Muscle of arm (tissue), 12 donors: ENCODE measurements around the gene OSBPL6. TPM values are rescaled to one million over a fixed set of nuclear protein-coding genes. Genes with fewer than 3 reads are reported as not detected.
"Not testable (repeated sequence)": the region's sequence is repeated elsewhere in the genome, so short reads cannot be mapped to it uniquely, and the experiment has no call there.

Experiments used
- DNase-seq: peaks from one replicate; pipeline ENCODE4 v3.0.0-alpha.2; 2013
- polyA plus RNA-seq, 12 donors: library from polyadenylated mRNA; unstranded; fragments of 120-200 nt; gene quantifications; one replicate each; pipeline ENCODE4 v1.2.1, GENCODE V29; 2013; ENCODE audit not compliant: insufficient read length in 12 of 12

The OSBPL6 gene
- polyA plus RNA-seq, 12 donors = 2.2 to 9.8 (median 7.6) TPM; not detected in 1

DNA sequence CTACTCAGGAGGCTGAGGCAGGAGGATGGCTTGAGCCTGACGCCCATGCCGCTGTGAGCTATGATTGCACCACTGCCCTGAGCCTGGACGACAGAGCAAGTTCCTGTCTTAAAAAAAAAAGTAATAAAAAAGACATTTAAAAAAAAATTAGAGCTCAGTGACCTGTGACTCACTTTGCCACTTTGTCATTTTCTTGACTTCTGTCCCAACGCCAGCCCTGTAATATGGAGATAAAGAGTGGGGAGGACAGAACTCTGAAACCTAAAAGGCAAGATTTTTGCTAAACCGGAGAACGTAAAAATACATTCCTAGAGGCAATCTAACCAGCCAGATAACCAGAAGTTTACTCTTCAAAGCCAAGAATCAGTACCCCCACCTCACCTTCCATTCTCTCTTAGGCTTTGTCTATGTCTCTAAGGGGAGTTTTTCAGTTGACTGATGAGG lies 207.7 kb downstream of the OSBPL6 start:
- no peak for DNase-seq

DNA sequence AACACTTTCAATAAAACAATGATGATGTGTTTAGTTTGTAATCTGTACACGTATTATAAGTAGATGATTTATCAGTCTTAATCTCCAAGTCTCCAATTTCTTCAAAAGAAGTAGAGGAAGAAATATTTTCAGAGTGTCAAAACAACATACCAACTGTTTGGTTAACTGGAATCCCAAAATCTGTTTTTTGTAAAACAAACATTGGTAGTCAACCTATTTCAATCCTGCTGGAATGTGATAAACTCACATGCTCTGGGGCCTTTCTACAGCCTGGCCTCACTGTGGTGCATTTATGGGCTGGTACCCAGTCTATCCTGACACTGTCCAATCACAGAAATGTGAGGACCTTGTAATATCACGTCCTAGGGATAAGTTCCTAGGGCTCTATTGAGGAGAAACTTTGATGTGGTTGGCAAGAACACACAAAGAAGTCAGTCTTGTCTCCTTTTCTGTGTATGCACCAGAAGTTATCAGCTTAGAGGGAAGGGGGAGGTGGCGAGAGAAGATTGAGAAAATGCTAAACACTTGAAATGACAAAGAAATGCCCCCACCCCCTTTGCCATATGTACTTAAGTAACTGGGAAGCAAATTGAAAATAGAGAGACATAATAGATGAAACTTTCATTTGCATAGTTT lies 209.5 kb downstream of the OSBPL6 start:
- no peak for DNase-seq

DNA sequence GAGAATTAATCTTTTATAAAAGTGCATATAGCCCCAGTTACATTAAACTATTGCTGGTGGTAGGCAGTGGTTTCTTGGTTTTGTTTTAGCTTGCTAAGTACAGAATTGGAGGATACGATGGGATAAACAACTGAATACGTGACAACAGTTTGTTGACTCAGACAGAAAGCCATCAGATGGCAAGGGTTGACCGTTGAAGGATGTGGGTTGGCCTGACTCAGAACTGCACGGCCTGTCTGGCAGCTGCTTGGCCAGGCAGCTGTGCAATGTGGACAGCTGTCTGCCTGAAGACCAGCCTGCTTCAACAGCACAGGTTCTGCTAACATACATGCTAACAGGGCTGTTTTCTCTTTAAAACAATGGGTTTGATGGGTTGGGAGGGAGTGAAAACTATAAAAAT lies 210.1 kb downstream of the OSBPL6 start:
- peak; percentile 31 for DNase-seq

DNA sequence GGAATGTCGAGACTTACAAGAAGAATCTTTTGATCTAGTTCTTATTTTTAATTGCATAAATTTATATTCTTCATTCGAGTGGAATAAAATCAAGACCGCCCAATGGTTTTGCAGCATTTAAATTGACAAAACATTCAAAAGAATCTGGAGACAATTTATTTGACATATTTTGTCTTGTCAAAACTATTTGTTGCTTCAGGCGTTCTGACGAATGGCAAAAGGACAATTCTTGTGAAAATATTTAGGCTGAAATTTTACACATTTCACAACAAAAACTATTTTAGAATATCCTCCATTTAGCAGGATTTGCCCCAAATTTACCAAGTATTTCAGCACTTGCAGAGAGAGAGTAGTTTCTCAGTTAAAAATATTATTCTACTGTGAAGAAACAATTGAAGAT lies 214.9 kb downstream of the OSBPL6 start:
- DNase-seq = no peak

DNA sequence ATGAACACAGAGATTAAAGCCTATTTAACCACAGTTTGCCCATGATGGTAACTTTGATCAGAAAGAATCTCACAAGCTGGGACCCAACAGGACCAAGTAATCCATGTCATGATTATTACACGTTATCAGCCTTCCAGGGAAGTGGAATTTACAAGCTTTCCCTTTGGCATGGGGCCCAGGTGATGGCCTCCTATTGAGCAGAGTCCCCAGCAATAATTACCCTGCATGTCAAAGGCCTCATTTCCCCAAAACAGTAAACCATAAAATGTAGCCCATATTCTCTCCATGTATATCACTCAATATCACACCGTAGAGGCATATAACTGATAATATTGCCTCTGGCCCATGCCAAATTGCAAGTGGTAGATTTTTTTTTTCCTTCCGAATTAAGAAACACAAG lies 217.7 kb downstream of the OSBPL6 start:
- no peak for DNase-seq

DNA sequence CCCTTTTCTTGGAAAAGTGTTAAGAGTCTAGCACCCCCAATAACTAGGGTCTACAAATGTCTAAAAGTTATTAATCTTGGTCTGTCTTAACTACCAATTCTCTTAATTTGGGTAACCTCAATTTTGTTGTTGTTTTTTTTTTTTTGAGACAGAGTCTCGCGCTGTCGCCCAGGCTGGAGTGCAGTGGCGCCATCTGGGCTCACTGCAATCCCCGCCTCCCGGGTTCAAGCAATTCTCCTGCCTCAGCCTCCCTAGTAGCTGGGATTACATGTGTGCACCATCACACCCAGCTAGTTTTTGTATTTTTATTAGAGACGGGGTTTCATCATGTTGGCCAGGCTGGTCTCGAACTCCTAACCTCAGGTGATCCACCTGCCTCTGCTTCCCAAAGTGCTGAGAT lies 218.1 kb downstream of the OSBPL6 start:
- not testable (repeated sequence) for DNase-seq

DNA sequence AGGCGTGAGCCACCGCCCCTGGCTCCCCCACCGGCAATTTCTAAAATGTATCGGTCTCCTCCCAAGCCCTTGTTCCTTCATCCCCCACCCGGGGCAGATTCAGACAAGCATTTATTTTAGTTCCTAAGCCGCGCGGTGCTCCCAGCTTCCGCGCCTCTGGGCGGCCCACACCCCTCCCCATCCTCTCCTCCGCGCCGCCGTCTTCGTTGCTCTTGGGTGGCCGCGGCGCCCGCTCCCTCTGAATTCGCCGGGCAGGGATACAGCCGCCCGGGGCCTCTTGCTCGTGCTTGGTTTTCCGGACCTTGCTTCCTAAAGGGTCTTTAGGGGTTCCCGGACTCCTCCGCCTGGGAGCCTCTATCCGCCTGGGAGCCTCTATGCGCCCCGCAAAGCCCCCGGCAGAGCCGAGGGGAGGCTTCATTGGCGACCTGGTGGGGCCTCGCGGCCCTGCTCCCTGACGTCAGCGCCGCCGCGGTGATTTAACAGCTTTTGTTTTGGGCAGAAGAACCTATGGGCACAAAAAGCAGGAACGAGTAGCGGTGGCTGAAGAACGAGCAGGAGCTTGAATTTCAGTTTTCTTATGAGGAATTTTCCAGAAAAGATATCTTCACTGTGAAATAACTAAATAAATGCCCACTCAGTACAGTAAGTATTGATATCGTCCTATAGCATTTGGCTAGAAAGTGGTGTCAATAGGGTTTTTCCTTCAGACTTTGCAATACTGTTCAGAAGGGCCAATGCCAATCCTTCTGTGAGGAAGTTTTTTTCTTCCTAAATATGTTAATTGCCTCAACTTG lies 219.4 kb downstream of the OSBPL6 start:
- DNase-seq = peak; percentile 79

DNA sequence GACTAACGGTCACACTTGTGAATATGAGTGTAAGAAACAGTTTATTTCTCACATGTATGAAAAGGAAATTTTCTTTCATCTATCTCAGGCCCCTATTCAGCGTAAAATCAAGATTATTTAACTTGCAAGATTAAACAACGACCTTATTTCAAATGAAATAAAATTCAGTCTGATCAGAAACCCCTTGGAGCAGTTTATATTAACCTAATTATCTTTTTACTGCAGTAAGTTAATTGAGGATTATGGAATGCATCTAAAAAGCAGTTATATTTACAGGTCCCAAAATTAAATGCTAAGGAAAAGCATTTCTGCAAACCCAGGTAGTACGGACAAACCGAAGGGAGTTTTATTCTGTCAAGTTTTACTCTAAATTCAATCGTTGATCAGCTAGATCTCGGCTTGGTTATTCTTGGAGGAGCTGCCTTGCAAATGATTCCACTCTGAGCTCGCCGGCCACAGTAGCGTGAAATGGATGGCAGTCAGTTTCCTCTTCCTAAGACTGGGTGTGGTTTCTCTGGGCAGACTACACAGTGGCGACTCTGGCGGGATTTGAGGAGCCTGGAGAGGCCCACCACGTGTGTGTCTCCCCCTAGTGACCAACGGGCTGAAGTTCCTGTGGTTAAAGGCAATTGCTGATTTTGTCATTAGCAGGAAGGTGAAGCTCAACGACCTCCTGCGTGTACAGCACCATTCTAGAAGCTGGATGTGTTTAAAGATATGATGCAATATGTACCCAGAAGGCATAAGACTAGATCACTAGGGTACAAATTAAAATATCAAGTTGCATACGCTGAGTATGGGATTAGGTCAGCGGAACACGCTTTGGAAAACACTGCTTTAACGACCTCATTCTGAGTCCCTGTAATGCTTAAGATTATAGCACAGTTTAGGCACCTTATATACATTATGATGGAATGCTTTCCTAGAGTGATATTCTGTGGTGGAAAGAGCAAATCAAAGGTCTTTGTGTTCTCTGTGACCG lies 220.2 kb downstream of the OSBPL6 start:
- DNase-seq = peak; percentile 91

DNA sequence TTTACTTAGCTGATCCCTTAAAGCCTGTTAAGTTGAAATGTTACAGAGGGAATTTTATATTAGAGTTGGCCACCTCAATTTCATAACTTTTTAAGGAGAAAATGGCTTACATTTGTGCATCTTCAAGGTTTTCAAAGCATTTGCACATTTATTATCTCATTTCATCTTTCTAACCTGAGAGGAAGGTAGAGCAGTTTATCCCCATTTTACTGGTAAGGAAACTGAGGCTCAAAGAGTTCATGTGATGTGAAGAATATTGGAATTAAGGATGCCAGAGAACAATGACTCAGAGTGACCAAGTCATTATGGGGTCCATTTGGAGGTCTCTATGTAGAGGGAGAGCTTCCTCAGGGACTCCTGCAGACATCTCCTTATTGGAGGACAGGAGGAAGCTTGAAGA lies 221.7 kb downstream of the OSBPL6 start:
- DNase-seq = no peak

DNA sequence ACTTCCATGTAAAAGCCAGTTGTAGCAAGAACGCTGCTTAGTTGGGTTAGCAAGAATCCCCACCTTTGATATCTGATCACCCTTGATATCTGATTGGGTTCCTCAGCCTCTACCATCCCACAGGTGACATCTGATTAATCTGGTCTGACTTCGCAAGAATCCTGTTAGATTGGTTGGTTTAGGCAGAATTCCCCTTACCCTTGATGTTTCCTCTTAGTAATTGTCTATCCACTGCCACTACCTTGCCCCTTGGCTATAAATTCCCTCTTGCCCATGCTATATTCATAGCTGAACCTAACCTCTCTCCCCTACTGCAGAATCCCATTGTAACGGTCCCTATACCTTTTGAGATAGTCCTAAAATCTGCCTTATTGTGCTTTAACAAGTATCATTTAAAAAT lies 223.6 kb downstream of the OSBPL6 start:
- no peak for DNase-seq

DNA sequence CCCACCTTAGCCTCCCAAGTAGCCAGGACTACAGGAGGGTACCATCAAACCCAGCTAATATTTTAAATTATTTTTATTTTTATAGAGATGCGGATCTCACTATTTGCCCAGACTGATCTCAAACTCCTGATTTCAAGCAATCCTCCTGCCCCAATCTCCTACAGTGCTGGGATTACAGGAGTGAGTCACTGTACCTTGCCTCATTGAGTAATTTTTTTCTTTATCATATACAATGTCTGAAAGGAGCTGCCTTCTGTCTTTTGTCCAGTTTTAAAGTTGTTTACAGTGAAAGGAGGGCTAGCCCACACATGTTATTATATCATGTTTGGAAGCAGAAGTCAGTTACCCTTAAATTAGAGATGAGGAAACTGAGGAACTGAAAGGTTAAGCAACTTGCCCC lies 224.1 kb downstream of the OSBPL6 start:
- no peak for DNase-seq

DNA sequence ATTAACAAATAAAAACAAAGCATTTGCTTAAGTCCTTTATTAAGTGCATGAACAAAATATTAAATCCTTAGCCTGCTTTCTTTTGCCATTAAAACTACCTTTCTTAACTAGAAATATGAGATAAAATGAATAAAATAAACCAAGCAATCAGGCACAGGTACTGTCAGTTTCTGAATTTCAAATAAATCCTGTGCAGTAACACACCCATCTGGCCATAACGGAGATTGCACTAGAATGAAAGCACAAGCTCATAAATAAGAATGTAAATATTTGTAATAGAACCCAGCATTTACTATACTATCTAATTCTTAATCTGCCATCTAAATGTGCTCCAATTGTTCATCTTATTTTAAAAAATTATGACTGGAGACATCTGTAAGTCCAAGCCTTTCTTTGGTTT lies 224.8 kb downstream of the OSBPL6 start:
- DNase-seq = no peak

DNA sequence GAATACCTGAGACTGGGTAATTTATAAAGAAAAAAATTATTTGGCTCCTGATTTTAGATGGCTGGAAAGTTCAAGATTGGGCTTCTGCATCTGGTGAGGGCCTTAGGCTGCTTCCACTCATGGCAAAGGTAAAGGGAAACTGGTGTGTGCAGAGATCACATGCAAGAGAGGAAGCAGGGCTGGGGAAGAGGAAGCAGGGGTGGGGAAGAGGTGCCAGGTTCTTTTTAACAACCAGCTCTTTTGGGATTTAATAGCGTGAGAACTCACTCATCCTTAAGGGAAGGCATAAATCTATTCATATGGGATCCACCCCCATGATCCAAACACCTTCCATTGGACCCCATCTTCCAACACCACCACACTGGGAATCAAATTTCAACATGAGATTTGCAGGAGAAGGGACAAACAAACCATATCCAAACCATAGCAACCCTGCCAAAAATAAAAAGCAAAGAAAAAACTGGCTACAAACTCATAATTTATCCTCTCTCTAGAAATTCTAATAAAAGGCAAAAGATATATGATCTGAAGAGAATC lies 226.2 kb downstream of the OSBPL6 start:
- DNase-seq = no peak

DNA sequence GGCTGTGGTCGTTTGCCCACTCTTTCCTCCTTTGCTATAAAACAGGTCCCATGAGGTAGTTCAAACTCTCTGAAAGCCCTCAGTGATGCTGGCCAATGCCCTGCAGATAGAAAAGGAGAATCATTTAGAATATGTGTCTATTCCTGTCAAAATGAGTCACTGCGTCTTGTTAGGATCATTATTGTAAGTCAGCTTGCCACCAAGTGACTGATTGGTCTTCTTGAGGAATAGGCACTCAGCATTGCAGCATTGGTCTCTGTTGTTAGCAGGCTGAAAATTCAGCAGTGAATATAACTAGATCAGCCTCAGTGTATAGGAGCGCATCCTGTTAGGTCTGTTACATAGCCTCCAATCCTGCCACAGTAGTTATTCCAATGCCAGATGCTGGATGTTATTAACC lies 227.8 kb downstream of the OSBPL6 start:
- DNase-seq = no peak

DNA sequence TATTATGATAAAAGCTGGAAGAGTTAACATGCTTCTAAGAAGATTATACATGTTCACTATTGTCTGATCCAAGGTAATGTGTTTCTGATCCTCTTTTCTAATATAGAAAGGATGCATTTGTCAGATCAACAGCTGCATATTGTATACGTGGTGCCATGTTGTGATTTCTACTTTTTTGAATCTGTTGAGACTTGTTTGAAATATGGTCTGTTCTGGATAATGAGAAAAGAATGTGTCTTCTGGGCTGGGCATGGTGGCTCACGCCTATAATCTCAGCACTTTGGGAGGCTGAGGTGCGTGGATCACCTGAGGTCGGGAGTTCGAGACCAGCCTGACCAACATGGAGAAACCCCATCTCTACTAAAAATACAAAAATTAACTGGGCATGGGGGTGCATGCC lies 229.4 kb downstream of the OSBPL6 start:
- DNase-seq = not testable (repeated sequence)

DNA sequence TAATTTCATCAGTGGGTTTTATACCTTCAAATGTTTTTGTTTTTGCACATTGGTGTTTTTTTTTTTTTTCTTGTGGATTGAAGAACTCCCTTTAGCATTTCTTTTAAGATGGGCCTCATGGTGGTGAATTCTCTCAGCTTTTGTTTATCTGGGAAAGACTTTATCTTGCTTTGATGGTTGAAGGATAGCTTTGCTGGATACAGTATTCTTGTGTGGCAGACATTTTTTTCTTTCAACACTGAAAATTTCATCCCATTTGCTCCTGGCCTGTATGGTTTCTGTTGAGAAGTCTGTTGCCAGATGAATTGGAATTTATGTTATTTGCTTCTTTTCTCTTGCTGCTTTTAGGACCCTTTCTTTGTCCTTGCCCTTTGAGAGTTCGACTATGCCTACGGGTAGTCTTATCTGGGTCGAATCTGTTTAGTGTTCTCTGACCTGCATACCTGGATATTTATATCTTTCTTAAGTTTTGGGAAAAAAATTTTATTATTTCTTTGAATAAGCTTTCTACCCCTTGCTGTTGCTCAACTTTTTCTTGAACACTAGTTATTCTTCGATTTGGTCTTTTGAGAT lies 231.0 kb downstream of the OSBPL6 start:
- DNase-seq = no peak

DNA sequence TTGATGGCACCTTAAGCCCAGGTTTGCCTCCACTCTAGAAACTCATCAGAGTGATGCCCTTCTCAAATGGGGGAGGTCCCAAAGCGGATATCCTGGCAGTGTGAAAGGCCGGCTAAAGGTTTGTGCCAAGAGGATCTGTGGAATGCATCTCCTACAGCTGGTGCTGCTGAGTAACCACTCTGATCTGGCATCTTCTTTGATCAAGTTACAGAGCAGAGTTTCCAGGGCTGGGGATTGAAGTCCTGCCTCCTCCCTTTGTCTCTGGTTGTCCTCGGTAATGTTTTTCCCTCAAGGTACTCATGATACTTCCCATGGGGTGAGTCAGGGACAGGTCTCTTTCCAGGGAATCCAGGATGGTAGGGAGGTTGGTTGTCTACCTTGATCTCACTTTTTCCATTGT lies 232.1 kb downstream of the OSBPL6 start:
- no peak for DNase-seq

DNA sequence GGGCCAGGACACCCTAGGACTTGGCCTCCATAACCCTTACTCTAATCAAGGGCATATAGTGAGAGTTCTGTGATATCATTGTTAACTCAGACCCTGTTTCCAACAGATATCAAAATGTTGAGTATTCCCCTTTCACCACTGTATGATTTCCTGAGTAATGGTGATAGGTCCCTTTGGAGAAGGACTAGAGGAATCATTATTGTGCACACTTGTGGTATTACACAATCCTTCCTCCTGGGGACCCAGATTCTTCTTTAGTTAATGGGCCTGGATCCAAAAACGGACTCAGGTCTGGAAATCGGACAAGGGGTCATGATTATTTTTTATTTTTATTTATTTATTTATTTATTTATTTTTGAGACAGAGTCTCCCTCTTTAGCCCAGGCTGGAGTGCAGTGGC lies 233.1 kb downstream of the OSBPL6 start:
- no peak for DNase-seq

DNA sequence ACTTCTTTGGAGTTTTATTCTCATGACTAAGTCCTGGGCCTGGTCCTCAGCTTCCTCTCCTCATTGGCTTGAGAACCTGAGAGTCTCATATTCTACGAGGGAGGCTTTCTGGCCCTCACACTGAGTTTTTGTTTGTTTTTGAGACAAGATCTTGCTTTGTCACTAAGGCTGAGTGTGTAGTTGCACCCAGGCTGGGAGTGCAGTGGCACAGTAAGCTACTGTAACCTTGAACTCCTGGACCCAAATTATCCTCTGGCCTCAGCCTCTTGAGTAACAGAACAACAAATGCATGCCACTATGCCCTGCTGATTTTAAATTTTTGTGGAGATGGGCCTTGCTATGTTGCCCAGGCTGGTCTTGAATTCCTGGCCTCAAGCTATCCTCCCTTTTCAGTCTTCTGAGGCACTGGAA lies 234.1 kb downstream of the OSBPL6 start:
- no peak for DNase-seq

DNA sequence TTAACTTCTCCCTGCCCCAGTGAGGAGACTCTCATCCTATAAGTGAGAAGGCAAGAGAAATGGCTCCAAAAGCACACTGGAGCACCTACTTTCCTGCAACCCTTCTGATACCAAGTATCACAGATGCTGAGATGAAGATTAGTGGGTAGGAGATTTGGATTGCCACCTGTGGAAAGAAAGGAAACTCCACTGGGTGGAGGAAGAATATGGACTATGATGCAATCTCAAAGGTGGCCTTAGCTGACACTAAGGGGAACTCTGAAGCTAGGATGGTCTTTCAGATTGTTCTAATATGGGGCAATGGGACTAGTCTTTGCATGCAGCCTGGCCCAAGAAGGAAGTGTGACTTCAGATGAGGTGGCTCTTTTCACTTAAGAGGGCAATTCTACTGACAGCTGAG lies 235.0 kb downstream of the OSBPL6 start:
- DNase-seq = no peak

DNA sequence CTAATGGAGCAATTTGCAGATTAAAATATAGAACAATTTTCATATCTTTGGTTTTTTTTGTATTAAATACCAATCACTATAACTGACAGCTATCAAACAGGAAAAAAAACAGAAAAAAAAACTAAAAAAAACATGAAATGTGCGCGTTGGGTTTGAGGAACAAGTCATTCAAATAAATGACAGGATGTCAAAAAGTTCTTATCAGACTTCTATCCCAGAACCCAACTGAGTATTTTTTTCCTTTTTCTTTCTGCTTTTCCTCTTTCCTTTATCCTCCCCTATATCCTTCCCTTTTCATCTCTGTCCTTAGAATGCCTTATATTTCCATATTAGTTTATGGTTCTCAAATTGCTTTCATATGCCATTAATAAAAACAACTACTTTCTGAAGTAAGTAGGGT lies 242.3 kb downstream of the OSBPL6 start:
- no peak for DNase-seq

DNA sequence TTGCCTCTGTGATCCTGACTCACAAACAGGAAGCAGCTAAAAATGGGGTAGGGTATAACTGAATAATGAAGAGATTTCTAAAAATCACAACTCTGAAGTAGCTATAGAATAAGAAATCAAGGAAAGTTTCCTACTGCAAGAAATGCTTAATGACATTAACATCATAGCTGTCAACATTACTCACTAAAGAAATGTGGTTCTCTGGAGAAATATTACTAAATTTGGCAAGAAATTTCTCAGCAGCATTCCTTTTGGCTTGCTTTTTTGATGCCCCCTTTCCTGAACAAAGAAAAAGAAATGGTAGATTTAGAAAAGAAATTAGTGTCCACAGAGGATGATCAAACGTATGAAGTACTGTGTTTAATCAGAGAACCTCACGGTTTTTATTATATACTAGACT lies 247.1 kb downstream of the OSBPL6 start:
- no peak for DNase-seq
